Middle frontal gyrus (tissue), 1 donor: ENCODE measurements around the gene PLA2G2F.

Source experiments
- DNase-seq: peaks from one replicate; pipeline ENCODE4 v3.0.0-alpha.2; 2015; ENCODE audit warnings: low spot score; ENCODE audit errors: extremely low spot score

PLA2G2F gene

GRCh38 chr1:20142001-20142710 is 3.0 kb downstream of the PLA2G2F start:
- no peak for DNase-seq

DNA sequence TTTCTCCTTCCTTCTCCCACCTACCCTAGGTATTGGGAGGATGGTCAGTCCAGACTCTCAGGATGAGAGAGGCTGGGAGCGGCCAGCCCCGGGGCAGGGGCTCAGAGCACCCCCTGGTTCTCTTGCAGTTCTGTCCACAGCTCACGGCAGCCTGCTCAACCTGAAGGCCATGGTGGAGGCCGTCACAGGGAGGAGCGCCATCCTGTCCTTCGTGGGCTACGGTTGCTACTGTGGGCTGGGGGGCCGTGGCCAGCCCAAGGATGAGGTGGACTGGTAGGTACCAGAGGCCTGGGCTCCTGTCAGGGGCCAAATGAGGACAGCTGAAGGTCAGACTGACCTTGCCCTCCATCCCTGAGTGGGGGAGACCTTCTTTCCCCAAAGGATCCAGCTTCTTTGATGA is 4.2 kb downstream of the PLA2G2F start:
- DNase-seq, result no peak

GRCh38 chr1:20143734-20144565 is 4.8 kb downstream of the PLA2G2F start:
- DNase-seq, result no peak

DNA sequence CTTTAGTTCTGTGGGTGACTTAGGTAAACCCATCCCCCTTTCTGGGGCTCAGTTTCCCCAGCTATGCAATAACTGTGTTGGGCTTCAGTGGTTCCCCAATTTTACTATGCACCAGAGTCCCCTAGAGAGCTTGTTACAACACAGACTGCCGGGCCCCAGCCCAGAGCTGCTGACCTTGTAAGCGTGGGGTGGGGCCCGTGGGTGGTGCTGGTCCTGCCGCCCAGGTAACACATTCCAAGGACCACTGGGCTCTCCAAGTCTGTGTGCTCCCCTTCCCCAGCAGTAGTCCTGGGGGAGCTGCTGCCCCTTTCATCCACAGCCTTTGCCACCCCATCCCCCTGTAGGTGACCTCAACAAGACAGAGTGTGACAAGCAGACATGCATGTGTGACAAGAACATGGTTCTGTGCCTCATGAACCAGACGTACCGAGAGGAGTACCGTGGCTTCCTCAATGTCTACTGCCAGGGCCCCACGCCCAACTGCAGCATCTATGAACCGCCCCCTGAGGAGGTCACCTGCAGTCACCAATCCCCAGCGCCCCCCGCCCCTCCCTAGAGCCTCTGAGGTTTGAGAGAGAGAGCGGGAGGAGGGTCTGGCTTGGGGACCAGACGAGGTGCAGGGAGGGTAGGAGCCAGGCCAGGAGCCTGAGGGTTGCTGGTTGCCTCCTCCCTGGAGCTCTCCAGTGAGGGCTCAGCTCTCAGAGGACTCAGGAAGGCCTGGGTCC is 8.9 kb downstream of the PLA2G2F start:
- DNase-seq, result no peak

DNA sequence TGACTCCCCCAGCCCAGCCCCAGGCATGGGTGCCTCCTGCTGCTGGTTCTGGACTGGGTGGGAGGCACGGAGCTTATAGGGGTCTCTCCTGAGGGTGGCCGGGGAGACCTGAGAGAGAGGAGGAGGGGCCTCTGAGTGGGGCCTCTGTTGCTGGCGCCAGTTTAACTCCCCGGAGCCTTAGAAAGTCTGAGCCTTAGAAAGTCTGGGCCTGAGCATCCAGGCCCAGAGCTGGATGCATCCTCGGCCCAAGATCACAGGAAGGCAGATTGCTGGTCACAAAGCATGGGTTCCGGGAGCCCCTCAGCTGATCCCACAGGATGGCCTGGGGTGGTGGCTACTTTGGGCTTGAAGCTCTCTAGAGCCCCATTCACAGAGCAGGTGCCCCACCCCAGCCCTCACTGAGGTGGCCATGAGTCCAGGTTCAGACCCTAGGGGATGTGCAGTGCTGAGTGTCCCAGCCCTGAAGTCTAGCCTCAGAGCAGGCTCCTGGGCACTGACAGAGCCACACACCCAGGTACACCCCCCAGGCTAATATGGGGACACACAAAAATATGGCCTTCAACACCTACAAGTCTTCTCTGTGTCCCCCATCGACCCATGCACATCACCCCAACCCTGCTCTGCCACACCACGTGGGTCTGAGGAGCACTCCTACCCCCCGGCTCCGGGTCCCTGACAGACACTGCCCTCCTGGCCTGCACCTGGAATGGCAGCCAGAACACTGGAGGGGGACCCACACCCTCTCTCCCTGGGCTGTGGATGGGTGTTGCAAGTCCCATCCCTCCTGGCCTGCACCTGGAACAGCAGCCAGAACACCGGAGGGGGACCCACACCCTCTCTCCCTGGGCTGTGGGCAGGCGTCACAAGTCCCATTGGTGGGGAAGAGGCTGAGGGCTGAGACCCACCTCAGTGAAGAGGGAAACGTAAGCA is 9.7 kb downstream of the PLA2G2F start:
- DNase-seq, result no peak

DNA sequence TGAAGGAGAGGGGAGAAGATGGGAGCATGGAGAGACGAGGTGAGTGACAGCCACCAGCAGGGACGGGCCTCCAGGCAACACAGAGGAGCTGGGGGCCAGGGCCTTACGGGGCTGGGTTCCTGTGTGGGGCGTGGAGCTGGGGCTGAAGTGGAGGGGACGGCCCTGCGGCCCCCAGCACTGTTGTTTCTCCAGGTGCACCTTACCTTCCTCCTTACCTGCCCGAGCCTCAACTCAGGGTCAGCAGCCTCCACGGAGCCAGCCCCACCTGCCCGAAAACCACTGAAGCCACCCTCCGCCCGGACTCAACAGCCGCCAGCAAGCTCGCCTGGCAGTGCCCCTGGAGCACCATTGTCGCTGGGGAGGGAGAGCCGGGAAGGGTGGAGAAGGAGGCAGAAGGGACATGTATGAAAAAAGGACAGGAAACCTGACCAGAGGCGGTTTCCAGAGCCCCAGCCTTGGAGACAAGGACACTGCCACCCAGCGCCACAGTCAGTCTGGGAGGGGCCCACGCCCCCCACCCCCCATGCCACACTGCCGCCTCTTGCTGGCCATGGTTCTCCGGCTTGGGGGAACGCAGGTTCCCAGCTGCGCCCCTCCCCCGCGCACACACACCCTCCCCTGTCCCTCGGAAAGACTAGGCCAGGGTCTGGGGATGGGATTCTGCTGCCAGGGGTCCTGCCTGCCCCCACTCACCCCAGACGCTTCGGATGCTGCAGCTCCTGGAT is 10.6 kb downstream of the PLA2G2F start:
- DNase-seq, result no peak

DNA sequence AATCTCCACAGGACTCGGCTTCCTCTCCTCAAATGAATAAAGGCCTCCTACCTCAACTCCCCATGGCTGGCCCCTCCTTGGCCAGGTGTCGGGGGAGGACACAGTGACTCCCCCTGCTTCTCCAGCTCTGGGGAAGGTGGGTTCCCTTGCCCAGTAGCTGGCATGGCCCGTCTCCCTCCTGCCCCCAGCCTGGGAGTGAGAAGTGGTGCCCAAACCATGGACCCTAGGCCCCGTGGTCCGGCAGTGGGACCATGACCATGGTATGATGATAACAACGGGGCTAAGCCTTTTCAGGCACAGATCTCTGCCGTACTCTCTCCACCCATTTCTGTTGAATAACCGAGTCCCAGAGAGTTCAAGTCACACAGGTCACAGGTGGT is 11.2 kb downstream of the PLA2G2F start:
- no peak for DNase-seq

DNA sequence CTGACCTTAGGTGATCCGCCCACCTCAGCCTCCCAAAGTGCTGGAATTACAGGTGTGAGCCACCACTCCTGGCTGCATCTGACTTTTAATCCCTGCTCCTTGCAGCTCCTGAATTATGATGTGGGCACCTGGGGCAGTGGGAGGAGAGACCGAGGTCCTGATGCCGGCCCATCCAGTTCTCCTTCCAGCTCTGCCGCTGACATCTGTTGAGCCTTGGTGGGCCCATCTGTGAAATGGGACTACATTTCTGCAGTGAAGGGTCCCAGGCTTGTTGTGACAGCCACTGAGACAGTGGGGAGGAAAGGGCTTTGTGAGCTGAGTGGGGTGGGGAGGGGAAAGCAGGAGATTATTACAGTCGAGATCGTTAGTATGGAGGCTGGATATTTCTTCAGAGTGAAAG is 11.8 kb downstream of the PLA2G2F start:
- no peak for DNase-seq

- DNase-seq, result peak; percentile 62
Measured at GRCh38 chr1:20151906-20152598, 12.9 kb downstream of the PLA2G2F start.

DNA sequence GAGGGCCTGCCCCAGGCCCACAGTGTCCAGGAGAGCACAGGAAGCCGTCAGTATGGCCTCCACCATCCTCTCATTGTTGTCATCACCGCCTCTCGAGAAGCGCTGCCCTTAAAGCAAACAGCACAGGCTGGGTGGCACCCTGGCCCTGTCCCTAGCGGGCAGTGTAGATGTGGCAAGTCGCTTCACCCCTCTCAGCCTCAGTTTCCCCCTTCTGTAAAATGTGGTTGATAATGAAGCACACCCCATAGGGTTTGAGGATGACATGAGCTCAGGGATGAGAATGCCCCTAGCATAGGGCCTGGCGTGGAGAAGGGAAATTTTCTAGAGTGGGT is 13.4 kb downstream of the PLA2G2F start:
- DNase-seq, result no peak

GRCh38 chr1:20153000-20153418 is 13.9 kb downstream of the PLA2G2F start:
- peak; percentile 58 for DNase-seq

GRCh38 chr1:20154301-20154831 is 15.2 kb downstream of the PLA2G2F start:
- DNase-seq, result no peak

- no peak for DNase-seq
Measured at GRCh38 chr1:20158358-20159070, 19.4 kb downstream of the PLA2G2F start.

GRCh38 chr1:20160034-20160433 is 20.9 kb downstream of the PLA2G2F start:
- no peak for DNase-seq

- no peak for DNase-seq
Measured at GRCh38 chr1:20164694-20165202, 25.6 kb downstream of the PLA2G2F start.

- no peak for DNase-seq
Measured at GRCh38 chr1:20165522-20165951, 26.4 kb downstream of the PLA2G2F start.

- no peak for DNase-seq
Measured at GRCh38 chr1:20166051-20166450, 26.9 kb downstream of the PLA2G2F start.

DNA sequence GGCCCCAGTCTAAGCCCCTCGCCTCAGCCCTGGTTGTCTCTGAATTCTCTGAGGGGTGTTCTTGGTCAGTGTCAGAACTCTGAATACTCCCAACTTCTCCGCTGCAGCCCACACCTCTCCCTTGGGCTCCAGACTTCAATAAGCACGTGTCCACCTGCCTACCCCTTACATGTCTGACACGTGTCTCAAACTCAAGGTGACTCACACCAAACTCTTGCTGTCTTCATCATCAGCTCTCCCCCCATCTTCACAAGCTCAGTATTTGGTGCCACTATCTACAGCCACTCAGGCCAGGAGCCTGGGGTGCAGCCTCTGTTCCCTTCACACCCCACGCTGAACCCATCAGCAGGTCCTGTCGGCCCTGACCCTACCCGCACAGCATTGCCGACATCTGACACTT is 28.0 kb downstream of the PLA2G2F start:
- DNase-seq, result no peak
